GM20000 (cell line): ENCODE measurements around the gene TLCD2.
"Not testable (repeated sequence)": the region's sequence is repeated elsewhere in the genome, so short reads cannot be mapped to it uniquely, and the experiment has no call there.

Experiments used
- DNase-seq: peaks from one replicate; pipeline ENCODE4 v3.0.0; 2012; ENCODE audit warnings: low spot score
- TF ChIP-seq, protein P1 (sequence below): IDR thresholded peaks from 2 replicates; pipeline ENCODE4 v1.5.1; 2012; ENCODE audit warnings: mild to moderate bottlenecking, control low read depth; ENCODE audit errors: extremely low read depth, missing control alignments

Gene TLCD2

GRCh38 chr17:1653735-1654134, 56.4 kb downstream of the TLCD2 start:
- no peak for DNase-seq
- TF ChIP-seq, protein P1, sequence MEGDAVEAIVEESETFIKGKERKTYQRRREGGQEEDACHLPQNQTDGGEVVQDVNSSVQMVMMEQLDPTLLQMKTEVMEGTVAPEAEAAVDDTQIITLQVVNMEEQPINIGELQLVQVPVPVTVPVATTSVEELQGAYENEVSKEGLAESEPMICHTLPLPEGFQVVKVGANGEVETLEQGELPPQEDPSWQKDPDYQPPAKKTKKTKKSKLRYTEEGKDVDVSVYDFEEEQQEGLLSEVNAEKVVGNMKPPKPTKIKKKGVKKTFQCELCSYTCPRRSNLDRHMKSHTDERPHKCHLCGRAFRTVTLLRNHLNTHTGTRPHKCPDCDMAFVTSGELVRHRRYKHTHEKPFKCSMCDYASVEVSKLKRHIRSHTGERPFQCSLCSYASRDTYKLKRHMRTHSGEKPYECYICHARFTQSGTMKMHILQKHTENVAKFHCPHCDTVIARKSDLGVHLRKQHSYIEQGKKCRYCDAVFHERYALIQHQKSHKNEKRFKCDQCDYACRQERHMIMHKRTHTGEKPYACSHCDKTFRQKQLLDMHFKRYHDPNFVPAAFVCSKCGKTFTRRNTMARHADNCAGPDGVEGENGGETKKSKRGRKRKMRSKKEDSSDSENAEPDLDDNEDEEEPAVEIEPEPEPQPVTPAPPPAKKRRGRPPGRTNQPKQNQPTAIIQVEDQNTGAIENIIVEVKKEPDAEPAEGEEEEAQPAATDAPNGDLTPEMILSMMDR: no peak

GRCh38 chr17:1652794-1653193, 57.4 kb downstream of the TLCD2 start:
- DNase-seq: not testable (repeated sequence)
